Fibroblast of skin of left quadriceps (primary cell): ENCODE measurements around the gene TRAF3IP1.
"Not testable (repeated sequence)": the region's sequence is repeated elsewhere in the genome, so short reads cannot be mapped to it uniquely, and the experiment has no call there.

Experiments used
- DNase-seq, 2 experiments: peaks; one replicate each; pipeline ENCODE4 v3.0.0-alpha.2; 2013; ENCODE audit warnings: low read depth in 2 of 2

TRAF3IP1 gene

GRCh38 chr2:238427435-238428162, 107.3 kb downstream of the TRAF3IP1 start:
- DNase-seq = no peak

GRCh38 chr2:238428866-238429265, 108.5 kb downstream of the TRAF3IP1 start:
- DNase-seq = no peak

GRCh38 chr2:238430781-238431180, 110.5 kb downstream of the TRAF3IP1 start:
- no peak for DNase-seq

GRCh38 chr2:238431456-238431855, 111.1 kb downstream of the TRAF3IP1 start:
- no peak for DNase-seq

- DNase-seq = no peak
Measured at GRCh38 chr2:238433300-238433915, 113.1 kb downstream of the TRAF3IP1 start.

GRCh38 chr2:238433941-238434845, 113.9 kb downstream of the TRAF3IP1 start:
- DNase-seq = peak; percentile 84 to 88

- no peak for DNase-seq
Measured at GRCh38 chr2:238434846-238435751, 114.8 kb downstream of the TRAF3IP1 start.

GRCh38 chr2:238435752-238436096, 115.4 kb downstream of the TRAF3IP1 start:
- no peak for DNase-seq

GRCh38 chr2:238438856-238439849, 118.8 kb downstream of the TRAF3IP1 start:
- DNase-seq = peak; percentile 59 to 60

GRCh38 chr2:238439917-238440316, 119.6 kb downstream of the TRAF3IP1 start:
- no peak for DNase-seq

- no peak for DNase-seq
Measured at GRCh38 chr2:238440331-238440730, 120.0 kb downstream of the TRAF3IP1 start.

- DNase-seq = no peak
Measured at GRCh38 chr2:238440767-238441166, 120.4 kb downstream of the TRAF3IP1 start.

GRCh38 chr2:238441262-238442114, 121.2 kb downstream of the TRAF3IP1 start:
- no peak for DNase-seq

GRCh38 chr2:238442257-238442656, 121.9 kb downstream of the TRAF3IP1 start:
- DNase-seq = not testable (repeated sequence)

- no peak for DNase-seq
Measured at GRCh38 chr2:238444242-238444641, 123.9 kb downstream of the TRAF3IP1 start.

GRCh38 chr2:238445409-238446190, 125.3 kb downstream of the TRAF3IP1 start:
- DNase-seq = no peak

- DNase-seq = no peak
Measured at GRCh38 chr2:238446371-238446770, 126.1 kb downstream of the TRAF3IP1 start.
